Activated naive CD8-positive, alpha-beta T cell treated with anti-CD3 and anti-CD28 coated beads, Interleukin-2, amount 50 U/mL, for 24 hours (primary cell): ENCODE data around the gene ACBD6.
A peak's percentile ranks its signal among the peaks of the same experiment; 100 is the strongest.
"Not testable (repeated sequence)": the region's sequence is repeated elsewhere in the genome, so short reads cannot be mapped to it uniquely, and the experiment has no call there.

Source experiments
- ATAC-seq: fragments of 150-1000 bp; cut with Tn5 transposase; one replicate; pipeline ENCODE4 v1.10.0; 2021
- DNase-seq: peaks from one replicate; pipeline ENCODE4 v3.0.0; 2021
- H3K27ac Mint-ChIP-seq: one replicate; pipeline ENCODE4 v1.8.0; 2021; ENCODE audit warnings: mild to moderate bottlenecking, mixed read lengths
- H3K27me3 Mint-ChIP-seq: one replicate; pipeline ENCODE4 v1.8.0; 2021; ENCODE audit warnings: mixed read lengths
- H3K36me3 Mint-ChIP-seq: one replicate; pipeline ENCODE4 v1.8.0; 2021; ENCODE audit warnings: low read depth, mixed read lengths
- H3K4me1 Mint-ChIP-seq: one replicate; pipeline ENCODE4 v1.8.0; 2021; ENCODE audit warnings: mixed read lengths
- H3K4me3 Mint-ChIP-seq: one replicate; pipeline ENCODE4 v1.8.0; 2021; ENCODE audit warnings: mild to moderate bottlenecking, moderate library complexity, mixed read lengths
- H3K9me3 Mint-ChIP-seq: one replicate; pipeline ENCODE4 v1.8.0; 2021; ENCODE audit warnings: mixed read lengths

Gene ACBD6

DNA sequence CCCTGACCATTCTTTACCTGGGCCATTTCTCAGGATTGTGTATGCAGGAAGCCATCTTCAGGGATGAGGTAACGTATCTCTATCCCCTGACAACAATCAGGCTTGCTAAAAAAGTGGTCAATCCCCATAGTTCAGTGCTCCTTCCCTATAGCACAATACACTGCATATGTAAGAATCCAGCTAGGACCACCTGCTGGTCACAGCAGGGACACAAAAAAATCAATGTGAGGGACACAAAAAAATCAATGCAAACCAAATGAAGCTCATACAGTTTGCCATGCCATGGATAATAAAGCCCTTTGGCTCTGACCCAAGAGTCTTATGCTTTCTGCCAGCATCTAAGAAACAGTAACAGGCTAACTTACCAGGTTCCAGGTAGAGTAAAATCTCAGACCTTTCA is 16.3 kb downstream of the ACBD6 start:
- Mint-ChIP-seq H3K36me3 (peaks cover 14% of the 10 kb centered on the region), H3K9me3 (no peaks in the 10 kb centered on the region), H3K4me3 (no peak overlapping the region), H3K27me3 (no peaks in the 10 kb centered on the region), H3K4me1 (peaks cover 16% of the 10 kb centered on the region), H3K27ac (no peak overlapping the region)
- ATAC-seq (no peak), DNase-seq (no peak)

GRCh38 chr1:180484490-180484889 is 17.9 kb downstream of the ACBD6 start:
- Mint-ChIP-seq H3K4me1 (peaks cover 16% of the 10 kb centered on the region), H3K27me3 (no peaks in the 10 kb centered on the region), H3K27ac (no peak overlapping the region), H3K36me3 (peaks cover 19% of the 10 kb centered on the region), H3K9me3 (no peaks in the 10 kb centered on the region), H3K4me3 (no peak overlapping the region)
- ATAC-seq (no peak), DNase-seq (no peak)

DNA sequence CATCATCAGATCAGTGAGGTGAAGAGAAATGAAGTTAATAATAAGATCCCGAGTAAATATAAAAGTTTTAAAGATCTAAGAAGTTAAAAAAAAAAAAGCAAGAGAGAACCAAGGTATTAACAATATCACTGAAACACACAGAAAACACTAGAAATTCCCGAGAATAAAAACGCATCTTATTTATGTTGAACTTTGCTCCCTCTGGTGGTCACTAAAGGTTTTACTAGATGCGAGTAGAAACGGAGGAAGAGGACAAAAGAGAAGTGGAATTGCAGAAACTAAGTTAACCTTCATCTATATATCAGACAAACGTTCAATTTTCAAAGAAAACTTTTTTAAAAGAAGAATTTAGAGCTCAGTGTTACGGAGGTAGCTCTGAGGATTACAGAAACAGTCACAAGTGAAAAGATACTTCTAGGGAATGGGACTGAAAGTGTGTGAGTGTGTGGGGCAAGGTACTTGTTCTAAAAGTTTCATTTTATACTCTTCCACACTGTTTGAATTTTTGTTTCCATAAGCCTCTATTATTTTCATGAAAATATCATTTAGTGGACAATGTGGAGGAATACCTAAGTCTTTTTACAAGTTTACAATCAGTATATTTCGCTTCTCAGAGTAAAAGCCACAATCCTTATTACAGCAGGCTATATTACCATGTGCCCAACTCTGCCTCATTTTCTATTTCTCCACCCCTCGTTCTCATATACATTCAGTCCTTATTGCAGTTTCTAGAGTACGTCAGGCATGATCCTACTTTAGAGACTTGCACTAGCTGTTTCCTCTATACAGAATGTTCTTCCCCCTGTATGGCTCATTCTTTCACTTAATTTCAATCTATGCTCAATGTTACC is 19.7 kb downstream of the ACBD6 start:
- ATAC-seq = no peak
- no peak overlapping the region for H3K27ac Mint-ChIP-seq

GRCh38 chr1:180470031-180470430 is 32.3 kb downstream of the ACBD6 start:
- ATAC-seq = no peak
- no peaks in the 10 kb centered on the region for H3K27me3 Mint-ChIP-seq
- no peak overlapping the region for H3K4me3 Mint-ChIP-seq
- DNase-seq = no peak
- H3K27ac Mint-ChIP-seq = no peak overlapping the region
- peaks cover 42% of the 10 kb centered on the region for H3K36me3 Mint-ChIP-seq
- H3K9me3 Mint-ChIP-seq = peaks cover 6% of the 10 kb centered on the region
- H3K4me1 Mint-ChIP-seq = peaks cover 6% of the 10 kb centered on the region

More for the DNA sequence above, 19.7 kb downstream of the ACBD6 start:
- Mint-ChIP-seq H3K9me3 (no peaks in the 10 kb centered on the region), H3K4me1 (peaks cover 13% of the 10 kb centered on the region), H3K27me3 (no peaks in the 10 kb centered on the region), H3K36me3 (peaks cover 24% of the 10 kb centered on the region), H3K4me3 (no peak overlapping the region)
- DNase-seq = no peak

- DNase-seq (no peak), ATAC-seq (no peak)
- Mint-ChIP-seq H3K36me3 (peaks cover 54% of the 10 kb centered on the region), H3K27ac (no peak overlapping the region), H3K4me3 (no peak overlapping the region), H3K4me1 (peaks cover 6% of the 10 kb centered on the region), H3K27me3 (no peaks in the 10 kb centered on the region), H3K9me3 (peaks cover 17% of the 10 kb centered on the region)
These were observed 34.1 kb downstream of the ACBD6 start for GRCh38 chr1:180468311-180468710.

DNA sequence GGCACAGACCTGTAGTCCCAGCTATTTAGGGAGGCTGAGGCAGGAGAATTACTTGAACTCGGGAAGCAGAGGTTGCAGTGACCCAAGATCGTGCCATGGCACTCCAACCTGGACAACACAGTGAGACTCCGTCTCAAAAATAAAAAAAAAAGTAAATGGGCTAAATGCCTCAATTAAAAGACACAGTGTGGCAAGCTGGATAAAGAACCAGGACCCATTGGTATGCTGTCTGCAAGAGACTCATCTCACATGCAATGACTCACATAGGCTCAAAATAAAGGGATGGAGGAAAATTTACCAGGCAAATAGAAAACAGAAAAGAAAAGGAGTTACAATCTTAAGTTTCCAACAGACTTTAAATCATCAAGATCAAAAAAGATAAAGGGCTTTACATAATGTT is 40.3 kb downstream of the ACBD6 start:
- peaks cover 65% of the 10 kb centered on the region for H3K36me3 Mint-ChIP-seq
- H3K4me3 Mint-ChIP-seq = no peak overlapping the region
- ATAC-seq (no peak), DNase-seq (no peak)
- H3K9me3 Mint-ChIP-seq = peaks cover 43% of the 10 kb centered on the region
- no peak overlapping the region for H3K27ac Mint-ChIP-seq
- peaks cover 7% of the 10 kb centered on the region for H3K4me1 Mint-ChIP-seq
- no peaks in the 10 kb centered on the region for H3K27me3 Mint-ChIP-seq

GRCh38 chr1:180461682-180462081 is 40.7 kb downstream of the ACBD6 start:
- ATAC-seq, H3K4me3 Mint-ChIP-seq, H3K27me3 Mint-ChIP-seq, H3K27ac Mint-ChIP-seq, DNase-seq, H3K4me1 Mint-ChIP-seq: not testable (repeated sequence)
- Mint-ChIP-seq H3K36me3 (peaks cover 69% of the 10 kb centered on the region), H3K9me3 (peaks cover 43% of the 10 kb centered on the region)

DNA sequence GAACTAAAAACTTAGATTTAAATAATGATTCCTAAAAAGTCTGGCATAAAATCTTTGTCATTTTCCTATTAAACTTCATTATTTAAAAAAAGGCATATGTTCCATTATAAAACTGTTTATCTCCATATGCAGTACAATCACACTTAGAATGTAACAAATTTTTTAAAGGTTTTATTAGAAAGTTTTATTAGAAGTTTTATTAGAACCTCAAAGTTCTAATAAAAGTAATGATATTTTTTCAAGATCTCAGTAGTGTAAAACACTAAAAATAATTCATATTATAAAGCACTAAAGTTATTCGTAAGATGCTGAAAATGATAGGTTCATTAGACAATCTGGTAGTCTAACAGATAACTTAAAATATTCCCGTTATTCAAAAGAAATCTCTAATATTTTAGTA is 43.6 kb downstream of the ACBD6 start:
- Mint-ChIP-seq H3K9me3 (peaks cover 31% of the 10 kb centered on the region), H3K4me1 (peaks cover 7% of the 10 kb centered on the region)

DNA sequence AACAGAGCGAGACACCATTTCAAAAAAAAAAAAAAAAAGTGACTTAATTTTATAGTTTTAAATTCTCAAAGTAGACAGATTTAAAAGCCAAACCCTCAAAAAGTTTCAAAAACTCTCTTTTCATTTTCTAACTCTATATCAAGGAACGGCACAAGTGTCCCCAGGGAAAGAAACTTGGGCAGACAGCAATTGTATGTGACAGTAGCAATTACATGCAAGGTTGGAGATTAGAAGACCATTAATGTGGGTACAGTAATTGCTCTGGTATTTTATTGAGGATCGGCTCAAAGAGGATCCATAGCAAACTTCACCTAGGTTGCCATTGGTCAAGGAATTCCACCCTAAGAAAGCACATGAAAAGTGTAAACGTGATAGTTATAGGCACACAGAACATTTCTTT is 46.2 kb downstream of the ACBD6 start:
- Mint-ChIP-seq H3K4me1 (peaks cover 10% of the 10 kb centered on the region), H3K9me3 (peaks cover 30% of the 10 kb centered on the region), H3K27me3 (no peaks in the 10 kb centered on the region), H3K27ac (no peak overlapping the region), H3K4me3 (no peak overlapping the region), H3K36me3 (peaks cover 69% of the 10 kb centered on the region)
- no peak for DNase-seq
- ATAC-seq = no peak

More for the DNA sequence above, 43.6 kb downstream of the ACBD6 start:
- no peaks in the 10 kb centered on the region for H3K27me3 Mint-ChIP-seq
- DNase-seq (no peak), ATAC-seq (no peak)
- no peak overlapping the region for H3K27ac Mint-ChIP-seq
- peaks cover 69% of the 10 kb centered on the region for H3K36me3 Mint-ChIP-seq
- H3K4me3 Mint-ChIP-seq = no peak overlapping the region

- Mint-ChIP-seq H3K9me3 (peaks cover 32% of the 10 kb centered on the region), H3K27me3 (no peaks in the 10 kb centered on the region), H3K4me1 (peaks cover 13% of the 10 kb centered on the region), H3K27ac (no peak overlapping the region), H3K4me3 (no peak overlapping the region), H3K36me3 (peaks cover 56% of the 10 kb centered on the region)
- no peak for DNase-seq
- ATAC-seq = peak; percentile 69
These were observed 50.9 kb downstream of the ACBD6 start for GRCh38 chr1:180451504-180451903.

GRCh38 chr1:180444522-180444921 is 57.9 kb downstream of the ACBD6 start:
- H3K36me3 Mint-ChIP-seq = peaks cover 28% of the 10 kb centered on the region
- H3K27me3 Mint-ChIP-seq = no peaks in the 10 kb centered on the region
- ATAC-seq (no peak), DNase-seq (no peak)
- peaks cover 2% of the 10 kb centered on the region for H3K4me1 Mint-ChIP-seq
- H3K4me3 Mint-ChIP-seq = no peak overlapping the region
- no peak overlapping the region for H3K27ac Mint-ChIP-seq
- H3K9me3 Mint-ChIP-seq = peaks cover 7% of the 10 kb centered on the region

DNA sequence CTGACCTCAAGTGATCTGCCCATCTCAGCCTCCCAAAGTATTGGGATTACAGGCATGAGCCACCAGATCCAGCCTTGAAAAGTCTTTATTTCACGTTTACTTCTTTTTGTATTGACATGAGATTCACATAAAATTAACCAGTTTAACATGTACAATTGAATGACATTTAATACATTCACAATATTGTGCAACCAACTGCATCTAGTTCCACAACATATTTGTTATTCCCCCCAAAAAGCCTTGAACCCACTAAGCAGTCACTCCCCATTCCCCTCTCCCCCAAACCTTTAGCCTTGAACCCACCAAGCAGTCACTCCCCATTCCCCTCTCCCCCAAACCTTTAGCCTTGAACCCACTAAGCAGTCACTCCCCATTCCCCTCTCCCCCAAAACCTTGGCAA is 62.0 kb downstream of the ACBD6 start:
- H3K4me3 Mint-ChIP-seq = no peak overlapping the region
- no peaks in the 10 kb centered on the region for H3K27me3 Mint-ChIP-seq
- peaks cover 8% of the 10 kb centered on the region for H3K9me3 Mint-ChIP-seq
- DNase-seq (no peak), ATAC-seq (no peak)
- H3K36me3 Mint-ChIP-seq = peaks cover 50% of the 10 kb centered on the region
- no peak overlapping the region for H3K27ac Mint-ChIP-seq
- H3K4me1 Mint-ChIP-seq = peaks cover 2% of the 10 kb centered on the region

DNA sequence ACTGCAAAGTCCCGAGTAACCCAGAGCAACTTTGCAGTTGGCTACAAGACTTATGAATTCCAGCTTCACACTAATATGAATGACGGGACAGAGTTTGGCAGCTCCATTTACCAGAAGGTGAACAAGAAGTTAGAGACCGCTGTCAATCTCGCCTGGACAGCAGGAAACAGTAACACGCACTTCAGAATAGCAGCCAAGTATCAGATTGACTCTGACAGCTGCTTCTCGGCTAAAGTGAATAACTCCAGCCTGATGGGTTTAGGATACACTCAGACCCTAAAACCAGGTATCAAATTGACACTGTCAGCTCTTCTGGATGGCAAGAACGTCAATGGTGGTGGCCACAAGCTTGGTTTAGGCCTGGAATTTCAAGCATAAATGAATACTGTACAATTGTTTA is 66.8 kb downstream of the ACBD6 start:
- ATAC-seq = no peak
- H3K27me3 Mint-ChIP-seq = no peaks in the 10 kb centered on the region
- H3K9me3 Mint-ChIP-seq = peaks cover 4% of the 10 kb centered on the region
- no peak for DNase-seq
- no peak overlapping the region for H3K4me3 Mint-ChIP-seq
- no peak overlapping the region for H3K27ac Mint-ChIP-seq
- H3K36me3 Mint-ChIP-seq = peaks cover 50% of the 10 kb centered on the region
- H3K4me1 Mint-ChIP-seq = no peaks in the 10 kb centered on the region

DNA sequence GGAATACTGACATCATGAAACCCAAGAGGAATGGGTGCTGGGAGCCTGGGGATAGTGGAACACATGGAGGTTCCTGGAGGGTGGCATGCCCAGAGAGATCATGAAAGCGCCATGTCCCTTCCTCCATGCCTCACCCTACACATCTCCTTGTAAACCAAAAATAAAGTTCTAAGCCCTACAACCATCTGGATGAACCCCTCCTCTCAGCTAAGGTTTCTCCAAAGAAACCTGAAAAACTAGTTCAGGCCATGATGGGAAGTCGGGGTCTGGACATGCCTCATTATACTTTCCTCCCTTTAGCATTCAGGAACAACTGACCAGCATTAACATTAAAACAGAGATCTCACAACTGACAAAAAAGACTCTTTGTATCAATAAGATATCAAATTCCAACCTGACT is 68.5 kb downstream of the ACBD6 start:
- Mint-ChIP-seq H3K27me3 (no peaks in the 10 kb centered on the region), H3K27ac (no peak overlapping the region)
- no peak for ATAC-seq

GRCh38 chr1:180431683-180432082 is 70.7 kb downstream of the ACBD6 start:
- Mint-ChIP-seq H3K4me3 (no peak overlapping the region), H3K27me3 (no peaks in the 10 kb centered on the region), H3K36me3 (peaks cover 40% of the 10 kb centered on the region), H3K4me1 (peaks cover 5% of the 10 kb centered on the region), H3K9me3 (no peaks in the 10 kb centered on the region), H3K27ac (no peak overlapping the region)
- DNase-seq = no peak
- ATAC-seq = no peak

More for the DNA sequence above, 68.5 kb downstream of the ACBD6 start:
- Mint-ChIP-seq H3K9me3 (no peaks in the 10 kb centered on the region), H3K4me1 (peaks cover 5% of the 10 kb centered on the region), H3K4me3 (no peak overlapping the region), H3K36me3 (peaks cover 53% of the 10 kb centered on the region)
- DNase-seq = no peak
